GM12878 (cell line): ENCODE data around the gene N4BP2L2. TPM values are rescaled to one million over a fixed set of nuclear protein-coding genes. Genes with fewer than 3 reads are reported as not detected.

Experiments
- ATAC-seq: fragments of 200-7000 bp; cut with Tn5 transposase; 3 replicates; pipeline ENCODE4 v1.9.1; 2020; ENCODE audit warnings: mild to moderate bottlenecking, moderate library complexity
- BruUV-seq: library from RNA; stranded (reverse); fragments of 400-500 nt; replicated peaks from 2 replicates; lab custom pipeline; 2021; lab: Mats Ljungman, UMichigan
- CTCF ChIA-PET: fragments of 300-600 bp; sonication (Branson Sonifier 250); formaldehyde crosslinking; extraction: SDS; loops from one replicate; lab custom pipeline; 2021; ENCODE audit warnings: inconsistent platforms; lab: Yijun Ruan, JAX
- POLR2A ChIA-PET: fragments of 350-600 bp; formaldehyde crosslinking; extraction: SDS; loops from one replicate; lab custom pipeline; 2021; ENCODE audit warnings: inconsistent platforms; lab: Charles Lee
- RAD21 ChIA-PET: fragments of 300-600 bp; sonication (Branson Sonifier 250); formaldehyde crosslinking; loops from one replicate; lab custom pipeline; 2023; ENCODE audit warnings: antibody characterized with exemption; ENCODE audit not compliant: unreplicated experiment; lab: Charles Lee
- SMC1A ChIA-PET: fragments of 300-600 bp; sonication (Branson Sonifier 250); formaldehyde crosslinking; loops from one replicate; lab custom pipeline; 2023; ENCODE audit not compliant: unreplicated experiment, uncharacterized antibody; lab: Charles Lee
- DNase-seq: peaks from one replicate; pipeline ENCODE4 v3.0.0-alpha.2; 2011; ENCODE audit warnings: low read depth, low spot score
- FAIRE-seq: peaks from 3 replicates; lab custom pipeline; 2011; peaks lifted over from hg19 to GRCh38; lab: Jason Lieb, UNC
- H2AFZ ChIP-seq: 2 replicates; pipeline ENCODE4 v1.6.0; 2011; ENCODE audit warnings: low read depth, low read length, control low read depth; ENCODE audit not compliant: control insufficient read depth
- H3K27ac ChIP-seq: 2 replicates; pipeline ENCODE4 v1.5.1; 2011; ENCODE audit warnings: control low read depth; ENCODE audit not compliant: control insufficient read depth, insufficient read depth
- H3K27me3 ChIP-seq, 2 experiments: replicated peaks in 1 of 2; 2 replicates each; pipeline versions ENCODE4 v1.6.0 to v1.6.1; 2011; ENCODE audit warnings: low read length in 1 of 2; ENCODE audit not compliant: control insufficient read depth in 2 of 2, insufficient read depth in 2 of 2
- H3K36me3 ChIP-seq, 2 experiments: 2 replicates each; pipeline ENCODE4 v1.5.1; 2011; ENCODE audit warnings: low read length in 1 of 2; ENCODE audit not compliant: control insufficient read depth in 2 of 2, insufficient read depth in 2 of 2
- H3K4me1 ChIP-seq: 2 replicates; pipeline ENCODE4 v1.6.1; 2011; ENCODE audit warnings: mild to moderate bottlenecking, low read length, moderate library complexity, mixed read lengths; ENCODE audit not compliant: control insufficient read depth, insufficient read depth
- H3K4me2 ChIP-seq: 2 replicates; pipeline ENCODE4 v1.6.0; 2011; ENCODE audit warnings: control low read depth; ENCODE audit not compliant: control insufficient read depth, insufficient read depth
- H3K4me3 ChIP-seq: fragments of 200-600 bp; sonication (generic); 2 replicates; pipeline ENCODE4 v1.5.1; 2016
- H3K79me2 ChIP-seq: 2 replicates; pipeline ENCODE4 v1.6.0; 2011; ENCODE audit warnings: low read length; ENCODE audit not compliant: control insufficient read depth, insufficient read depth
- H3K9ac ChIP-seq: 2 replicates; pipeline ENCODE4 v1.8.0; 2011; ENCODE audit warnings: low read length, control low read depth, mixed read lengths; ENCODE audit not compliant: control insufficient read depth, insufficient read depth
- H3K9me3 ChIP-seq: replicated peaks from 3 replicates; pipeline ENCODE4 v1.5.1; 2011; ENCODE audit warnings: mild to moderate bottlenecking, low read length; ENCODE audit not compliant: control insufficient read depth, insufficient read depth
- H4K20me1 ChIP-seq: 2 replicates; pipeline ENCODE4 v1.6.0; 2011; ENCODE audit not compliant: control insufficient read depth, insufficient read depth
- ASH2L ChIP-seq: fragments of 300-600, 200-600 bp; sonication (generic); IDR thresholded peaks from 2 replicates; pipeline ENCODE4 v1.6.1; 2017; ENCODE audit warnings: low read depth, mild to moderate bottlenecking, borderline replicate concordance
- ATF3 ChIP-seq: IDR thresholded peaks from 2 replicates; pipeline ENCODE4 v1.6.1; 2011; ENCODE audit warnings: low read depth, mild to moderate bottlenecking, low read length, moderate library complexity, borderline replicate concordance; ENCODE audit errors: extremely low read depth
- BCLAF1 ChIP-seq: fragments of 450-650 bp; IDR thresholded peaks from 2 replicates; pipeline ENCODE4 v1.6.1; 2017; ENCODE audit warnings: antibody characterized with exemption, mild to moderate bottlenecking, moderate library complexity
- CREM ChIP-seq: IDR thresholded peaks from 2 replicates; pipeline ENCODE4 v1.6.1; 2014; ENCODE audit warnings: antibody characterized with exemption, low read depth
- EED ChIP-seq: sonication (generic); IDR thresholded peaks from 2 replicates; pipeline ENCODE4 v1.6.1; 2016; ENCODE audit warnings: antibody characterized with exemption, low read depth
- MTA2 ChIP-seq: fragments of 450-650 bp; IDR thresholded peaks from 2 replicates; pipeline ENCODE4 v1.6.1; 2016; ENCODE audit warnings: low read depth, mild to moderate bottlenecking, moderate library complexity
- NFXL1 ChIP-seq: fragments of 450-650 bp; IDR thresholded peaks from 2 replicates; pipeline ENCODE4 v1.6.1; 2017; ENCODE audit warnings: antibody characterized with exemption, mild to moderate bottlenecking, borderline replicate concordance
- NR2F1 ChIP-seq: fragments of 450-650 bp; conservative IDR thresholded peaks from 2 replicates; pipeline ENCODE4 v1.6.1; 2017; ENCODE audit warnings: mild to moderate bottlenecking
- PAX5 ChIP-seq: IDR thresholded peaks from 2 replicates; pipeline ENCODE4 v1.6.1; 2011; ENCODE audit warnings: low read depth, low read length, borderline replicate concordance
- POLR2AphosphoS5 ChIP-seq: IDR thresholded peaks from 2 replicates; pipeline ENCODE4 v1.6.1; 2011; ENCODE audit warnings: mild to moderate bottlenecking, low read length, inconsistent platforms
- POU2F2 ChIP-seq: IDR thresholded peaks from 3 replicates; pipeline ENCODE4 v1.6.1; 2011; ENCODE audit warnings: low read depth, mild to moderate bottlenecking, low read length, borderline replicate concordance
- RB1 ChIP-seq: fragments of 450-650 bp; formaldehyde crosslinking; IDR thresholded peaks from 2 replicates; pipeline ENCODE4 v1.6.1; 2017; ENCODE audit warnings: mild to moderate bottlenecking, borderline replicate concordance
- SIN3A ChIP-seq: IDR thresholded peaks from 2 replicates; pipeline ENCODE4 v1.6.1; 2012; ENCODE audit warnings: low read depth, low read length, improper control_type of control experiment
- WRNIP1 ChIP-seq: IDR thresholded peaks from 2 replicates; pipeline ENCODE4 v1.6.1; 2011; ENCODE audit warnings: low read depth, low read length, improper control_type of control experiment, borderline replicate concordance
- ZBTB40 ChIP-seq: fragments of 450-650 bp; IDR thresholded peaks from 2 replicates; pipeline ENCODE4 v1.6.1; 2016; ENCODE audit warnings: mild to moderate bottlenecking, moderate library complexity, borderline replicate concordance
- WGBS: methylation state at CpG from one replicate; pipeline ENCODE4 v1.1.6; 2016; ENCODE audit warnings: low lambda C conversion rate; ENCODE audit not compliant: insufficient replicate concordance, insufficient coverage; ENCODE audit errors: missing lambda C conversion rate; 5-methylcytosine and 5-hydroxymethylcytosine counted together
- in situ Hi-C: fragments of 300-500 bp; cut with MboI; formaldehyde crosslinking; loops from 9 replicates; pipeline ENCODE4 v1.14.3; 2018; ENCODE audit warnings: mixed read lengths
- intact Hi-C: fragments of 100-400 bp; cut with micrococcal nuclease; formaldehyde crosslinking; loops from one replicate; pipeline ENCODE4 v1.14.2; 2022; ENCODE audit not compliant: unreplicated experiment
- polyA plus RNA-seq, 11 experiments: library from polyadenylated mRNA; depleted of rRNA in 4 of 11; unstranded in 6 of 11; stranded (reverse) in 5 of 11; fragments of >200 nt; fragmentation: Nextera tagmentation in 4 of 11; fragmentation: Illumina TruSeq in 1 of 11; extraction: Ambion mirVana in 4 of 11; extraction: Trizol in 1 of 11; gene quantifications; 1 replicate in 1 of 11; 2 replicates in 10 of 11; pipeline versions ENCODE4 v1.2.1 to v1.2.3, GENCODE V29; 2011 to 2016; ENCODE audit warnings: inconsistent platforms in 2 of 11, missing spikeins in 2 of 11, low read depth in 1 of 11
- total RNA-seq, 4 experiments: library from RNA; depleted of rRNA in 3 of 4; stranded (reverse); fragments of >200 nt in 3 of 4; fragmentation: Illumina TruSeq in 1 of 4; extraction: Trizol in 1 of 4; gene quantifications; 2 replicates each; pipeline versions ENCODE4 v1.2.1 to v1.2.3, GENCODE V29; 2013 to 2021

Gene N4BP2L2
- total and polyA plus RNA-seq, 10 of the 15 experiments (the other 5 are each of a cell fraction or from before 2014, with no cell fraction given) = 41.7 to 87.1 (median 61.2) TPM

GRCh38 chr13:32426191-32426989, 112.2 kb downstream of the N4BP2L2 start:
- ChIA-PET CTCF (interaction anchor here (2.2 to 5.5 kb wide), 2 partner anchors 16 to 112 kb away, joined by 8 to 22 read pairs; partner anchors contain the start of genes BRCA2 and ZAR1L), SMC1A (interaction anchor here (1.0 to 4.0 kb wide), 6 partner anchors 12 to 111 kb away, joined by 3 to 25 read pairs (median 4); partner anchors contain the start of genes BRCA2 and ZAR1L), POLR2A (interaction anchor here (1.2 to 2.5 kb wide), 2 partner anchors 10 to 111 kb away, joined by 3 to 16 read pairs; partner anchors contain the start of genes BRCA2 and ZAR1L), RAD21 (interaction anchor here (2.1 kb wide), 1 partner anchor 111 kb away, joined by 8 read pairs; the partner anchor contains the start of genes BRCA2 and ZAR1L)
- WGBS = under 1% methylated on average over 19 of the region's 19 CpGs
- Histone ChIP-seq H3K79me2 (peaks cover 58% of the 10 kb centered on the region), H3K36me3 (peaks cover 0 to 11% of the 10 kb centered on the region in 2 experiments; a peak in 1 of 4 replicates), H3K4me3 (peak overlapping the region; percentile 94), H3K4me2 (peak overlapping the region; percentile 95), H3K9me3 (peaks cover 6% of the 10 kb centered on the region; the same call in 2 of the 3 replicates), H3K4me1 (peaks cover 17% of the 10 kb centered on the region), H2AFZ (peak overlapping the region; percentile 79), H3K27me3 (no peaks in the 10 kb centered on the region), H4K20me1 (no peaks in the 10 kb centered on the region), H3K9ac (peak overlapping the region; percentile 93), H3K27ac (peak overlapping the region; percentile 98)
- in situ Hi-C loops = loop anchor here (25.0 kb wide), 1 partner anchor 1111 kb away; no protein-coding TSS in a partner anchor
- BruUV-seq = TSS peak; percentile 45
- FAIRE-seq (peak; percentile 88), DNase-seq (peak; percentile 73), ATAC-seq (peak; percentile 60)
- intact Hi-C loops = loop anchor here (5.0 to 10.0 kb wide), 2 partner anchors 109 to 778 kb away; partner anchors contain the start of genes BRCA2 and ZAR1L
- TF ChIP-seq ZBTB40 (no peak), CREM (0 out of 2 replicates have a peak, but pooled peaks have one; percentile 9), RB1 (no peak), PAX5 (peak; percentile 25; the same call in 1 of the 2 replicates), MTA2 (no peak), ASH2L (no peak), BCLAF1 (no peak), WRNIP1 (no peak), POLR2AphosphoS5 (peak; percentile 23; the same call in 1 of the 2 replicates), NR2F1 (no peak), EED (0 out of 2 replicates have a peak, but pooled peaks have one; percentile 6), ATF3 (peak; percentile 5; the same call in 1 of the 2 replicates), NFXL1 (no peak), POU2F2 (no peak), SIN3A (peak; percentile 38; the same call in 1 of the 2 replicates)
